NCI-H69 (cell line): ENCODE data around the gene E2F2.

Source experiments
- DNase-seq: peaks from one replicate; lab custom pipeline; 2025; lab: John Stamatoyannopoulos, UW

The E2F2 gene

DNA sequence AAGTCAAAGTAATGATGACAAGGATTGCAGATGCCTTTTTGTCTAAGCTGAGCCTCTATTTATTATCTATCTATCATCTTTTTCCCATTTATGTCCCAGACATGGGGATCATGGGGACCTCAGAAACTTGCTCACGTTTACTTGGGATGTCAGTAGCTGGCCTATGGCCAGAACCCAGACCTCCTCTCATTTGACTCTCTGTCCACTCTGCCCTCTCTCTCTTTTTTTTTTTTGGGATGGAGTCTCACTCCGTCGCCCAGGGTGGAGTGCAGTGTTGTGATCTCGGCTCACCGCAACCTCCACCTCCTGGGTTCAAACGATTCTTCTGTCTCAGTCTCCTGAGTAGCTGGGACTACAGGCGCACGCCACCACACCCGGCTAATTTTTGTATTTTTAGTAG lies 32.0 kb upstream of the E2F2 start:
- DNase-seq, result no peak

DNA sequence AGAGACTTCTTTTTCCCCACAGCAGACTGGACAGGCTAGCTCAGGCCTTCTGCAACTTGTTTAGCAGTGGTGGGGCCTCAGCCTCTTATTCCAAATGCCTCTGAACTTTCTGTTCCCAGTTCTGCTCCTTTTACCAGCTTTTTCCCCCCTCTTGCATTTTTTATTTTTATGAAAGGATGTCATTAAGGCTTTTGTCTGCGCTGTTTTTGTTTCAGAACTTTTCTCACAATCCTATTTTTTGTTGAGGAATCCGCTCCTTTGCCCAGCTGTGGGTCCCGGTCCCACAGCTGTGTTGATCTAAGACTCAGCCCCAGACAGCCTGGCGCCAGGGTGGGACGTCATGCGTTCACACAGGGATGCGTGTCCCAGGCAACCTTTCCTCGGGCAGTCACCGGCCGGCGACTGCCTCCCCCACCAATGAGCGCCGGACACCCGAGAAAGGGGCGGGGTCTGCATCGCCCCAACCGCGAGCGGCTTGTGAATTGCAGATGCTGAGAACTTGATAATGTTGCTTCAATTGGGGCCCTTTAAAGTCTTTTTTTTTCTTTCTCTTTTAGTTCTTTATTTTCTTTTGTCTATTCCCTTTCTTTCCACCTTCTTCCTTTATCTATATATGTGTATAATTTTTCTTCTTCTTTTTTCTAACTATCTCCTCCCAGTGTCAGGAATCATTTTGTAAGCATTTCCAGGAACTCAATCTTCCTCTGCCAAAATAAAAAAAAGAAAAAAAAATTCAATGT lies 31.3 kb upstream of the E2F2 start:
- DNase-seq, result peak; percentile 96

DNA sequence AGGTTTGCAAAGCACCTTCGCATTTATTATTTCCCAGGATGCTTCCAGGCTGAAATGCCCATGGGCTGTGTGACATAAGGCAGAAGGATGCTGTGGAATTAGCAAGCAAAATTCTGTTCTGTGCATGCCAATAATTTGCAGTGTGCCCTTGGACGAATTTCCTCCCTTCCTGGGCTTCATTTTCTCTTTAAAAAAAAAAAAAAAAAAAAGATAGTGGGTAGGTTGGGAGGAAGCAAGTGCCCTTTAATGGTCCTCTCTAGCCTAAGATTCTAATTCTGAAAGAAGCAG lies 30.7 kb upstream of the E2F2 start:
- DNase-seq, result peak; percentile 49

GRCh38 chr1:23561076-23561812 lies 30.2 kb upstream of the E2F2 start:
- DNase-seq, result no peak

- DNase-seq, result peak; percentile 57
These were observed 29.1 kb upstream of the E2F2 start for GRCh38 chr1:23559985-23560741.

DNA sequence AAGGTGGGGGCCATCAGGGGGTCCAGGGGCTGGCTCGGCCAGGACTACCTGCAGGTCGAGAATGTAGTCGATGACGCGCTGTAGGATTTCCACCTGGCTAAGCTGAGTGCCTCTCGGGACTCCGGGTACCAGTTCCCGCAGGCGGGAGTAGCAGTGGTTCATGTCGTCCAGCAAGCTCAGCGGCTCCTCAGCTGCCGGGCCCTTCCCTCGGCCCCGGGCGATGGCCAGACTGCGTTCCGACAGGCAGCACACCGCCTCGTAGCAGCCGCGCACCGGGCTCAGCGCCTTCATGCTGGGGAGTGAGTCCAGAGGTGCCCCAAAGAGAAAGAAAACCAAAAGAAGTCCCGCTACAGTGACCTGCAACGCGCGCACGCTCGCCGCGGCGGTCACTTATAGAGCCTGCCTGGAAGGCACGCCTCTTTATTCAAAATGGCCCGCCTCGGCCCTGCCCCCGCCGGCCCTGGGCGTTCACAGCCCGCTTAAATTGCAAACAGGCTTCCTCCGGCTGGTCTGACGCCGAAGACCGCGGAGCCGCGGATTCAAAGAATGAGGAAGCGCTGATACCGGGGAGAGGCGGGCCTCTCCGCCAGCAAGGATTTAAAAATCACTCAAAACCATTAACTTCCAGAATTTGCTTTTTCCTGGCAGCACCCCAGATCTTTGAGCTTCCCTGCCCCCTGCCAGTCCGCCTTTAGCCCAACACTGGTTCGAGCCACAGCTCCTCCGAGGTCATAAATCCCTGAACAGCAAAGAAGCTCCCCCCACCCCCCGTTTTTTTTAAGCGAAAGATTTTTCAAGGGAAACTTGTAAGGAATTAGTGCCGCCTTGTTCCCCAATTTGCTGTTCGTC lies 28.3 kb upstream of the E2F2 start, which contains the start of gene ID3:
ID3 (minus strand) TSS at position 366 of the 849 bp plus-strand sequence; CDS start at position 291, 75 bp downstream.
- peak; percentile 94 for DNase-seq

DNA sequence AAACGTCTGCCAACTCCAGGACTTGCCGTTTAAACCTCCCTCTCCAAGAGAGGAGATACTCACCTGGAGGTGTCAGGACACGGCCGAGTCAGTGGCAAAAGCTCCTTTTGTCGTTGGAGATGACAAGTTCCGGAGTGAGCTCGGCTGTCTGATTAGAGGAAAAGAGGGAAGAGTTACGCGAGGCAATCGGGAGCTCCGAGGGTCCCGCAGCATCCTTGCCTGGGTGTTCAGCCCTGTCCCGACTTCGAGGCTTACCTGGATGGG lies 27.8 kb upstream of the E2F2 start:
- peak; percentile 64 for DNase-seq

DNA sequence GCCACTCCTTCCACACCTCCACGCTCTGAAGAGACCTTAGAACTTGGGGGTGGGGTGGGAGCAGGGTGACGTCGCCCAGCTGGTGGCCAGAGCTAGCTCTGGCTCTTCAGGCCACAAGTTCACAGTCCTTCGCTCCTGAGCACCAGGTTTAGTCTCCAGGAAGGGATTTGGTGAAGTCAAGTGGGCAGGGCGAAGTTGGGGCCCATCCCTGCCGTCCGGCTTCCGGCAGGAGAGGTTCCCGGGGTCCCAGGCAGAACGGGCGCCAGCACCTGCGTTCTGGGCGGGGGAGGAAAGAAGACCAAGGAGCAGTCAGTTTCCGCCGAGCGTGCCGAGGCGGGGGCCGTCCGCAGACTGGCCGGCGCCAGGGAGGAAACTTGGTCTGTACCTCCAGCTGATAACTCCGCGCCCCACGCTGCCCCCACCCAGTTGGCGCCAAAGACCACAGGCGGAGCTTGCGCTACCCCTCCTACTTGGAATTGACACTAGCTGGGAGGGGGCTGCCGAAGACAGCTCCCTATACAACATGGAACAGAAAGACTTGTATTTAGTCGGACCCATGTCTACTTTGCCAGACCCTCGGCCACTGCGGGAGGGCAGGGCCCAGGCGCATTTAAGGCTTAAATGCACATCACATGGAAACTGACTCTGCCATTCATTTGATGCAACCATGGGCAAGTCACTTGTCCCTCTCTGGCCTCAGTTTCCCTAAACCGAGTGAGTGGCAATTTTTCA lies 27.3 kb upstream of the E2F2 start:
- DNase-seq, result peak; percentile 86

- no peak for DNase-seq
These were observed 26.6 kb upstream of the E2F2 start for GRCh38 chr1:23557471-23558124.

DNA sequence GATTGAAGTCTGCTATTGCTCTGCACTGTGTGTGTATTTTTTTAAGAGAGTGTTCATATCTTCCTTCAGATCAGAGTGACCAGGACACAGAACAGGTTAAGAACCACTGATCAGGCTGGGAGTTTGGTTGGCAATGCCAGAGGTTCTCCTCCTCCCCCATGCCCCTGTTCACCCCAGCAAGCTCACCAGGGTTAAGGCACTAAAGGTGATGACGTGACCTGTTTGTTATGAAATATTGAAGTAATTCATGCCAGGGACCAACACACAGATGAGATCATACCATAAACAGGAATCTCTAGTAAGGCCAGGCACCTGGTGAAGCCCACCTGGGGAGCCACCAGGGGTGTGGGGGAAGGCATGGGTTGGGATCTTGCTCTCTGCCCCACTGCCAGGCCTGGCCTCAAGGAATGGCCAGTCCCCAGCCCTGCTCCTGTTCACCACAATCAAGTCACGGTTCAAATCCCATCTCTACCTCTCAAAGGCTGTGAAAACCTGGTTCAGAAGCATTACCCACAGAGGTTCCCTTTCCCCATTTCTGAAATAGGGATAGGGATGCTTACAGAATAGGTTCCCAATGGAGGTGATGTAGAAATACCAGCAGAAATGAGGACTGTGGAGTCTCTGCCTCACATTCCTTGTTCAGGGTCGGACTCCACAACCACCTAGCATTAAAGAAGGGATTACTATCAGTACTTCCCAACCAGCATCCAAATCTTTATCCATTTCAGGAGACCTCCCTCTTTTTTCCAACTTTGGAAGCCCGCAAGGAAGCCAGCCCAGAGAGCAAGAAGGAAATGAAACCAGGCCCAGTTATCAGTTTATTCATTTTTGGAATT lies 25.8 kb upstream of the E2F2 start:
- DNase-seq, result peak; percentile 74

DNA sequence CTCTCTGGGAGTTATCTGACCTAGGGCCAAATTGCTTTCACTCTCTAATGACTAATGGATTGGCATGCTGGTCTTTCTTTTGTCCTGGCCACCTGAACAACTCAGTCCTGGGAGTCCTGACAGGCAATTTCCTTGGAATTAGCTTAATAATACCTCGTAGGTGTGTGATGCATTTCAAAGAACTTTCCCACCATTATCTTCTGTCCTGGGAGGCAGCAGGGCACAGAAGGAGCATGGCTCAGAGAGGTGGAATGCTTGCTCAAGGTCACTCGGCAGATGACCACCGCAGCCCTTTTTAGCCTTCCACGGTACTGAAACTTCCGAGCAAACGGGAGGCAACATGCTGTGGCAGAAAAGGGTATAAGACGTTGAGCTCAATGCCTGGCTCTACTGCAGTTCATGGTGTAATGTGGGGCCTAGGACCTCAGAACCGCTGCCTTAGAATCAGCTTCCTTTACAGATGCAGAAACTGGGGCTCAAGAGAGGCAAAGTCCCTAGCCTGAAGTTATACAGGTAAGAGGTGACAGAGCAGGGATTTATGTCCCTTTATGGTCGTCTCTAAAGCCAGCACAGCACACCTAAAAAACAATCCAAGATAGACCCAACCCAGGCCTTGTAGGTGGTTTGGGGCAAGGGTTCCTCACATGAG lies 25.1 kb upstream of the E2F2 start:
- peak; percentile 84 for DNase-seq

GRCh38 chr1:23555270-23555985 lies 24.4 kb upstream of the E2F2 start:
- peak; percentile 86 for DNase-seq

GRCh38 chr1:23554481-23555269 lies 23.6 kb upstream of the E2F2 start:
- DNase-seq, result peak; percentile 97

- DNase-seq, result no peak
These were observed 23.1 kb upstream of the E2F2 start for GRCh38 chr1:23554127-23554480.

DNA sequence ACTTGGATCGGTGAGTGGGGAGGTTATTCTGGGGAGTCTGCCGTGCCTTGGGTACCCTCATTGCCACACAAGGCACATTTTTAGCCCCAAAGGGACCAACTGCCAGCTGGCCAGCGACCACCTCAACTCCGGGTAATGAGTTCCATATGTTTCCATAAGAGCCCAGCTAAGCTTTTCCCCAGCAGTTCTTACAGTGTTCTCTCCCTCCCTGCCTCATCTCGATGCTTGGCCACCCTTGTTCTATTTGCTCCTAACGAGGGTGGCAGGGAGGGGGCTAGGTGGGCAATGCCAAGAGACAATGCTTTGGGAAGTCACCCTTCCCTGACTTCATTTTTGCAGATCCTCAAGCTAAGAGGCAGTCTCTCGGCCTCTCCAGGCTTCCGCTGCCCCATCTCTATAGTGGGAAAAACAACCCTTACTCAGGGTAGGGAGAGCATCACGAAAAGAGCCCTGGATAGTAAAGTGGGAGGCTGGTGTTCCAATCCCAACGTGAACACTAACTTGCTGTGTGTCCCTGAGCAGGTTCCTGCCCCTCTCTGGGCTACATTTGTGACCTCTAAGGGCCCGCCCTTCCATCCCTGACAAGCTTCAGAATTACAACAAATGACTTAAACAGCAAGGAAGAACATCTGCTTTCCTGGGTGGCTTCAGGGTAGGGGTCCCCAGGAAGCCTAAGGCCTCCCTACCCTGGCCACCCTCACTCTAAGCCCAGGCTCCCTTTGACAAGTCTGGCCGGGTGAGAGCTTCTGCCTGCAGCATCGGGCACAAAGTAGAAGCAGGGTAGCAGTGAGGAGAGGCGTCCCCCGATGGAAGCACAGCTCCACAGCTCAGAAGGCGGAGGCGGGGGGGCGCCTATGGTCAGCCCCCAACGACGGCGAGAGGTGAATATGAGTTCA lies 22.4 kb upstream of the E2F2 start:
- no peak for DNase-seq

GRCh38 chr1:23551849-23552248 lies 20.8 kb upstream of the E2F2 start:
- DNase-seq, result no peak

GRCh38 chr1:23548704-23549143 lies 17.7 kb upstream of the E2F2 start:
- DNase-seq, result no peak
